CD4-positive, alpha-beta T cell (primary cell): Measurements from ENCODE around the gene EMX1. TPM values are rescaled to one million over a fixed set of nuclear protein-coding genes. Genes with fewer than 3 reads are reported as not detected.

Experiments used
- ATAC-seq: fragments of 200-7000 bp; cut with Tn5 transposase; one replicate; pipeline ENCODE4 v1.10.0; 2022; ENCODE audit warnings: mild to moderate bottlenecking; ENCODE audit not compliant: poor library complexity
- CTCF ChIA-PET: fragments of 350-600 bp; sonication (Branson Sonifier 250); formaldehyde crosslinking; loops from one replicate; lab custom pipeline; 2021; ENCODE audit warnings: antibody characterized with exemption, inconsistent platforms; lab: Charles Lee
- POLR2A ChIA-PET: fragments of 350-600 bp; sonication (Branson Sonifier 250); formaldehyde crosslinking; loops from one replicate; lab custom pipeline; 2021; ENCODE audit warnings: antibody characterized with exemption, inconsistent platforms; lab: Charles Lee
- DNase-seq, 14 experiments: peaks; one replicate each; pipeline ENCODE4 v3.0.0-alpha.2; 2013 to 2020; ENCODE audit warnings: mixed read lengths in 2 of 14
- H3K27ac ChIP-seq, 2 donors: one replicate each; pipeline versions ENCODE4 v1.5.1 to v1.7.0; 2013; ENCODE audit warnings: low read length in 2 of 2, low read depth in 1 of 2, mild to moderate bottlenecking in 1 of 2
- H3K27me3 ChIP-seq, 2 experiments: 1 replicate in 1 of 2; 2 replicates in 1 of 2; pipeline versions ENCODE4 v1.6.1 to v1.7.0; 2013; ENCODE audit warnings: low read length in 2 of 2, control low read depth in 1 of 2, mild to moderate bottlenecking in 1 of 2, moderate library complexity in 1 of 2; ENCODE audit not compliant: insufficient read depth in 2 of 2, control insufficient read depth in 1 of 2
- H3K36me3 ChIP-seq: one replicate; pipeline ENCODE4 v1.6.1; 2013; ENCODE audit warnings: low read length, control low read depth; ENCODE audit not compliant: insufficient read depth
- H3K4me1 ChIP-seq: one replicate; pipeline ENCODE4 v1.6.1; 2013; ENCODE audit warnings: low read length, control low read depth; ENCODE audit not compliant: insufficient read depth
- H3K4me3 ChIP-seq: one replicate; pipeline ENCODE4 v1.5.1; 2013; ENCODE audit warnings: mild to moderate bottlenecking, low read length, moderate library complexity
- H3K9me3 ChIP-seq, 2 experiments: 1 replicate in 1 of 2; 2 replicates in 1 of 2; pipeline versions ENCODE4 v1.6.1 to v1.7.0; 2013; ENCODE audit warnings: low read length in 2 of 2, mild to moderate bottlenecking in 2 of 2, control low read depth in 1 of 2, moderate library complexity in 1 of 2; ENCODE audit not compliant: control insufficient read depth in 1 of 2, insufficient read depth in 1 of 2
- H3K27ac Mint-ChIP-seq: one replicate; pipeline ENCODE4 v1.8.0; 2020; ENCODE audit warnings: mixed read lengths
- H3K27me3 Mint-ChIP-seq: one replicate; pipeline ENCODE4 v1.8.0; 2021; ENCODE audit warnings: mixed read lengths
- H3K36me3 Mint-ChIP-seq: one replicate; pipeline ENCODE4 v1.8.0; 2021; ENCODE audit warnings: low read depth, mixed read lengths
- H3K4me1 Mint-ChIP-seq: one replicate; pipeline ENCODE4 v1.8.0; 2021; ENCODE audit warnings: low read depth, mixed read lengths
- H3K4me3 Mint-ChIP-seq: one replicate; pipeline ENCODE4 v1.8.0; 2020; ENCODE audit warnings: mild to moderate bottlenecking, mixed read lengths
- H3K9me3 Mint-ChIP-seq: one replicate; pipeline ENCODE4 v1.8.0; 2020; ENCODE audit warnings: mixed read lengths
- CTCF ChIP-seq: fragments of 200-600 bp; IDR thresholded peaks from one replicate; pipeline ENCODE4 v1.8.0; 2022; ENCODE audit warnings: antibody characterized with exemption, mild to moderate bottlenecking
- intact Hi-C, 2 experiments: fragments of 100-400 bp; cut with DNase I in 1 of 2; cut with micrococcal nuclease in 1 of 2; formaldehyde crosslinking; loops; one replicate each; pipeline versions ENCODE4 v1.15.1 to v1.9.0; 2023 to 2025; cut with DNase I, micrococcal nuclease
- total RNA-seq, 174 experiments: library from RNA in 2 of 174; stranded (reverse) in 2 of 174; gene quantifications; one replicate each; pipeline ENCODE4 v1.2.3 and lab custom pipeline; 2021 to 2026

Gene EMX1
- total RNA-seq, 2 experiments from 2014 or later, result not detected

GRCh38 chr2:72956050-72956395 is 38.7 kb downstream of the EMX1 start:
- Histone ChIP-seq H3K4me1 (peaks cover 31% of the 10 kb centered on the region), H3K27me3 (no peaks in the 10 kb centered on the region), H3K9me3 (no peaks in the 10 kb centered on the region), H3K27ac (no peak overlapping the region), H3K4me3 (no peak overlapping the region), H3K36me3 (no peaks in the 10 kb centered on the region)
- no peaks in the 10 kb centered on the region for H3K36me3 Mint-ChIP-seq
- no peak for ATAC-seq
- H3K9me3 Mint-ChIP-seq, result no peaks in the 10 kb centered on the region
- no peak for TF ChIP-seq CTCF
- H3K27me3 Mint-ChIP-seq, result no peaks in the 10 kb centered on the region
- no peak overlapping the region for H3K4me3 Mint-ChIP-seq
- intact Hi-C loops, result no loop called here
- POLR2A ChIA-PET, result no interaction called here
- DNase-seq, result no peak
- CTCF ChIA-PET, result no interaction called here
- H3K4me1 Mint-ChIP-seq, result peaks cover 19% of the 10 kb centered on the region
- H3K27ac Mint-ChIP-seq, result no peak overlapping the region

- intact Hi-C loops, result no loop called here
- Histone ChIP-seq H3K27me3 (no peaks in the 10 kb centered on the region), H3K27ac (no peak overlapping the region), H3K36me3 (no peaks in the 10 kb centered on the region), H3K4me1 (peaks cover 31% of the 10 kb centered on the region), H3K4me3 (no peak overlapping the region), H3K9me3 (no peaks in the 10 kb centered on the region)
- ChIA-PET POLR2A (no interaction called here), CTCF (no interaction called here)
- Mint-ChIP-seq H3K36me3 (no peaks in the 10 kb centered on the region), H3K4me3 (no peak overlapping the region), H3K27ac (no peak overlapping the region), H3K27me3 (no peaks in the 10 kb centered on the region), H3K9me3 (no peaks in the 10 kb centered on the region), H3K4me1 (peaks cover 19% of the 10 kb centered on the region)
- ATAC-seq (no peak), DNase-seq (peak in 2 of 14 experiments; percentile 27 to 31)
- TF ChIP-seq CTCF, result no peak
Measured at GRCh38 chr2:72956936-72957335, 39.6 kb downstream of the EMX1 start.

- peaks cover 22% of the 10 kb centered on the region for H3K4me1 ChIP-seq
Measured at GRCh38 chr2:72958542-72959385, 41.4 kb downstream of the EMX1 start.

More at GRCh38 chr2:72958542-72959385, 41.4 kb downstream of the EMX1 start:
- TF ChIP-seq CTCF, result no peak
- ATAC-seq (no peak), DNase-seq (no peak)
- H3K27me3 Mint-ChIP-seq, result no peaks in the 10 kb centered on the region
- ChIA-PET POLR2A (no interaction called here), CTCF (no interaction called here)
- H3K27ac Mint-ChIP-seq, result no peak overlapping the region
- Histone ChIP-seq H3K4me3 (no peak overlapping the region), H3K27ac (no peak overlapping the region), H3K36me3 (no peaks in the 10 kb centered on the region), H3K27me3 (no peaks in the 10 kb centered on the region), H3K9me3 (no peaks in the 10 kb centered on the region)
- peaks cover 13% of the 10 kb centered on the region for H3K4me1 Mint-ChIP-seq
- intact Hi-C loops, result no loop called here
- no peaks in the 10 kb centered on the region for H3K36me3 Mint-ChIP-seq
- no peaks in the 10 kb centered on the region for H3K9me3 Mint-ChIP-seq
- no peak overlapping the region for H3K4me3 Mint-ChIP-seq
